GM23248 (cell line): Measurements from ENCODE around the gene CROCC. TPM values are rescaled to one million over a fixed set of nuclear protein-coding genes. Genes with fewer than 3 reads are reported as not detected.
"Not testable (repeated sequence)": the region's sequence is repeated elsewhere in the genome, so short reads cannot be mapped to it uniquely, and the experiment has no call there.

Source experiments
- DNase-seq: peaks from one replicate; pipeline ENCODE4 v3.0.0-alpha.2; 2015
- H2AFZ ChIP-seq: fragments of 200-600 bp; sonication (generic); 2 replicates; pipeline ENCODE4 v1.6.1; 2016; ENCODE audit warnings: antibody characterized with exemption
- H3F3A ChIP-seq: fragments of 200-600 bp; sonication (generic); 2 replicates; pipeline ENCODE4 v1.6.1; 2016; ENCODE audit warnings: mild to moderate bottlenecking, antibody characterized with exemption, mixed run types; ENCODE audit not compliant: insufficient read depth
- H3K27ac ChIP-seq: fragments of 200-600 bp; sonication (generic); 2 replicates; pipeline ENCODE4 v1.5.1; 2016; ENCODE audit warnings: mild to moderate bottlenecking
- H3K27me3 ChIP-seq: fragments of 200-600 bp; sonication (generic); replicated peaks from 2 replicates; pipeline ENCODE4 v1.6.1; 2016; ENCODE audit warnings: mild to moderate bottlenecking; ENCODE audit not compliant: insufficient read depth
- H3K36me3 ChIP-seq: fragments of 200-600 bp; sonication (generic); 2 replicates; pipeline ENCODE4 v1.6.1; 2016; ENCODE audit warnings: low read depth, mild to moderate bottlenecking
- H3K4me1 ChIP-seq: fragments of 200-600 bp; sonication (generic); 2 replicates; pipeline ENCODE4 v1.6.1; 2016; ENCODE audit warnings: mild to moderate bottlenecking; ENCODE audit not compliant: insufficient read depth
- H3K4me2 ChIP-seq: fragments of 200-600 bp; sonication (generic); one replicate; pipeline ENCODE4 v1.6.1; 2016; ENCODE audit warnings: mild to moderate bottlenecking; ENCODE audit not compliant: unreplicated experiment
- H3K4me3 ChIP-seq: fragments of 200-600 bp; sonication (generic); 2 replicates; pipeline ENCODE4 v1.5.1; 2016; ENCODE audit warnings: mild to moderate bottlenecking
- H3K79me2 ChIP-seq: fragments of 200-600 bp; sonication (generic); 2 replicates; pipeline ENCODE4 v1.6.1; 2016; ENCODE audit warnings: mild to moderate bottlenecking; ENCODE audit not compliant: insufficient read depth
- H3K9ac ChIP-seq: fragments of 200-600 bp; sonication (generic); 2 replicates; pipeline ENCODE4 v1.6.1; 2016; ENCODE audit warnings: mild to moderate bottlenecking
- H3K9me2 ChIP-seq: fragments of 200-600 bp; sonication (generic); 2 replicates; pipeline ENCODE4 v1.6.1; 2016; ENCODE audit warnings: mixed run types, mild to moderate bottlenecking, moderate library complexity; ENCODE audit not compliant: insufficient read depth
- H3K9me3 ChIP-seq: fragments of 200-600 bp; sonication (generic); one replicate; pipeline ENCODE4 v1.6.1; 2017; ENCODE audit warnings: low read depth
- H4K20me1 ChIP-seq: fragments of 200-600 bp; sonication (generic); 2 replicates; pipeline ENCODE4 v1.6.0; 2016; ENCODE audit not compliant: insufficient read depth
- EZH2 ChIP-seq: fragments of 200-600 bp; sonication (generic); IDR thresholded peaks from 2 replicates; pipeline ENCODE4 v1.6.1; 2018; ENCODE audit warnings: antibody characterized with exemption, mild to moderate bottlenecking; ENCODE audit not compliant: insufficient read depth, poor library complexity, severe bottlenecking
- EZH2phosphoT487 ChIP-seq: fragments of 200-600 bp; sonication (generic); IDR thresholded peaks from 2 replicates; pipeline ENCODE4 v1.6.1; 2018; ENCODE audit warnings: antibody characterized with exemption, moderate library complexity, mild to moderate bottlenecking, low read depth; ENCODE audit not compliant: insufficient read depth
- WGBS, 2 experiments: methylation state at CpG; one replicate each; pipeline ENCODE4 v1.1.6; 2015 to 2017; ENCODE audit warnings: low lambda C conversion rate in 2 of 2, low coverage in 1 of 2; ENCODE audit errors: missing lambda C conversion rate in 2 of 2; 5-methylcytosine and 5-hydroxymethylcytosine counted together
- in situ Hi-C: fragments of 300-500 bp; cut with MboI; formaldehyde crosslinking; loops from 2 replicates; pipeline ENCODE4 v1.15.0; 2020
- polyA plus RNA-seq: library from polyadenylated mRNA; unstranded; fragments of >200 nt; fragmentation: Nextera tagmentation; extraction: Ambion mirVana; gene quantifications from 2 replicates; pipeline ENCODE4 v1.2.1, GENCODE V29; 2016
- total RNA-seq: library from RNA; depleted of rRNA; stranded (reverse); fragments of >200 nt; shearing (Covaris generic); gene quantifications from 2 replicates; pipeline ENCODE4 v1.2.3, GENCODE V29; 2014

CROCC gene
- total and polyA plus RNA-seq, 2 experiments from 2014 or later = 5.2 to 17.6 TPM

DNA sequence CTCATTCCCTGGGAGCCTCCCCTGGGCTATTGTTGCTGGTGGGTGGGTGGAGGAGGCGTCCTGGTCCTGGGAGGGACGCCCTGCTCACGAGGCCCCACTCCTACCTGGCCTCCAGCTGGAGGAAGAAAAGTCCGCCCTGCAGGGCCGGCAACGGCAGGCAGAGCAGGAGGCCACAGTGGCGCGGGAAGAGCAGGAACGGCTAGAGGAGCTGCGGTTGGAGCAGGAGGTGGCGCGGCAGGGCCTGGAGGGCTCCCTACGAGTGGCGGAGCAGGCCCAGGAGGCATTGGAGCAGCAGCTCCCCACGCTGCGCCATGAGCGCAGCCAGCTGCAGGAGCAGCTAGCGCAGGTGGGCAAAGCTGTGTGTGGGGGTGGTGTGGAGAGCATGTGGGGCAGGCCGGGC is 24.9 kb downstream of the CROCC start:
- H3K4me3 ChIP-seq = no peak overlapping the region
- in situ Hi-C loops = loop anchor here (10.0 kb wide), 1 partner anchor 342 kb away; no protein-coding TSS in a partner anchor
- no peak for TF ChIP-seq EZH2phosphoT487
- TF ChIP-seq EZH2 = no peak
- no peaks in the 10 kb centered on the region for H3K9me3 ChIP-seq
- no peaks in the 10 kb centered on the region for H3K9me2 ChIP-seq
- H4K20me1 ChIP-seq = no peaks in the 10 kb centered on the region
- H2AFZ ChIP-seq = no peak overlapping the region
- H3K4me1 ChIP-seq = peaks cover 5% of the 10 kb centered on the region; the same call in 1 of the 2 replicates
- no peak overlapping the region for H3K9ac ChIP-seq
- WGBS, 2 experiments = 85 to 88% methylated on average over 19 of the region's 19 CpGs
- peaks cover 6% of the 10 kb centered on the region; the same call in 1 of the 2 replicates for H3F3A ChIP-seq
- no peak overlapping the region for H3K27ac ChIP-seq
- no peaks in the 10 kb centered on the region for H3K36me3 ChIP-seq
- H3K27me3 ChIP-seq = no peaks in the 10 kb centered on the region
- DNase-seq = no peak
- no peaks in the 10 kb centered on the region for H3K79me2 ChIP-seq
- H3K4me2 ChIP-seq = no peak overlapping the region

DNA sequence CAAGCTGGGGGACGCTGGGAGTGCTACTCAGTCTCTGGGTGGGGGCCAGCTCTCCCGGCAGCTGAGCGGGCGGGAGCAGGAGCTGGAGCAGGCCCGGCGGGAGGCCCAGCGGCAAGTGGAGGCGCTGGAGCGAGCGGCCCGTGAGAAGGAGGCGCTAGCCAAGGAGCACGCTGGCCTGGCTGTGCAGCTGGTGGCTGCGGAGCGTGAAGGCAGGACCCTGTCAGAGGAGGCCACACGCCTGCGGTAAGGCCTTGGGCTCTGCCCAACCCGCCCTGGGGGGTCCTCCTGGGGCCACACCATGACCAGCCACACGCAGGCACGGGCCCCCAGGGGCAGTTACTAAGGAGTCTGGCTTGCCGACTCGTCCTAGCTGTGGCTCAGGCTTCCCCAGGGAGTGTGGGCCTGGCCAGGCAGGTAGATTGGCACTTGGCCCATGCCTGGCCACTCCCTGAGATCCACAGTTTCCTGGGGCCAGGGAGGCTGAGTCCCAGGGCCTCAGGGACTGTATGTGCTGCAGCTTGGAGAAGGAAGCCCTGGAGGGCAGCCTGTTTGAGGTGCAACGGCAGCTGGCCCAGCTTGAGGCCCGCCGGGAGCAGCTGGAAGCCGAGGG is 26.7 kb downstream of the CROCC start:
- H3K79me2 ChIP-seq, H3K4me3 ChIP-seq, H3F3A ChIP-seq, H3K9me2 ChIP-seq, H3K9me3 ChIP-seq, DNase-seq, H2AFZ ChIP-seq, H4K20me1 ChIP-seq, H3K27ac ChIP-seq, H3K4me2 ChIP-seq, H3K36me3 ChIP-seq, H3K27me3 ChIP-seq, H3K4me1 ChIP-seq, H3K9ac ChIP-seq: not testable (repeated sequence)
- 90 to 91% methylated on average over 26 of the region's 26 CpGs for WGBS, 2 experiments
- in situ Hi-C loops = loop anchor here (10.0 kb wide), 1 partner anchor 344 kb away; no protein-coding TSS in a partner anchor

DNA sequence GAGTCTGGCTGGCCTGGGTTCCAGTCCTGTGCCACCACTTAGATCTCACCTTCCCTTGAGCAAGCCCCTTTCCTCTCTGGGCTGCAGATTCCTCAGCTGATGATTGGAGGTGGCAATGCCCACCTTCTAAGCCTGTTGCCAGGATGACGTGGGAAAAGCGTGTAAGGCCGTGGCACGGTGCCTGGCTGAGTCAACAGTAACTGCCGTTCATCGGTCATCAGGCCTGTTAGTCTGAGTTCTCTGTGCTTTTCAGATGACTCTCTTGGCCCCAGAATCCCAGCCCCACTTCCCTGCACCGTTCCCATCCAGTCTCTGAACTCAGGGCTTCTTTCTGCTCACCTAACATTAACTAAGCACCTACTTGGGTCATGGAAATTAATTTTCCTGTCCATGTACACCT is 27.3 kb downstream of the CROCC start:
- H3K4me1 ChIP-seq, H4K20me1 ChIP-seq, H2AFZ ChIP-seq, H3K9me3 ChIP-seq, H3K27me3 ChIP-seq, H3K4me3 ChIP-seq, H3F3A ChIP-seq, H3K36me3 ChIP-seq, H3K4me2 ChIP-seq, H3K79me2 ChIP-seq, H3K9me2 ChIP-seq: not testable (repeated sequence)
- WGBS, 2 experiments = 11 to 25% methylated on average over 7 of the region's 7 CpGs
- Histone ChIP-seq H3K9ac (peak overlapping the region; percentile 34; the same call in 1 of the 2 replicates), H3K27ac (peak overlapping the region; percentile 53)
- in situ Hi-C loops = loop anchor here (10.0 kb wide), 1 partner anchor 344 kb away; no protein-coding TSS in a partner anchor
- DNase-seq = peak; percentile 93

DNA sequence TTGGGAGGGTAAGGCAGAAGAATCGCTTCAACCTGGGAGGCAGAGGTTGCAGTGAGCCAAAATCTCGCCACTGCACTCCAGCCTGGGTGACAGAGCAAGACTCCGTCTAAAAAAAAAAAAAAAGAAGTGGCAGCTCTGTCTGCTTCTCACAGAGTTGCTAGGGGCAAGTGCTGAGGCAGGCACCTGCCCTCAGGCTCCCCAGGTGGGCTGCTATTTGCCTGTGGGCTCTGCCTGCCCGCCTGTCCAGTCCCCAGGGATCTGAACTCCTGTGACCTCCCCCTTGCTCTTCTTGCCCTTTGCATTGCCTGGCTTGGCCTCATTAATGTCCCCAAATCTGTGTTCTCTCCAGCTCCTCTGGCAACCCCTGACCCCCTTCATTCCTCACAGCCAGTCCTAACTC is 30.6 kb downstream of the CROCC start:
- DNase-seq, H3K4me2 ChIP-seq, H3K27ac ChIP-seq, H3F3A ChIP-seq, H2AFZ ChIP-seq, H4K20me1 ChIP-seq, H3K79me2 ChIP-seq, H3K9me3 ChIP-seq, H3K9me2 ChIP-seq, H3K4me1 ChIP-seq, H3K4me3 ChIP-seq, in situ Hi-C loops, H3K27me3 ChIP-seq, H3K36me3 ChIP-seq, H3K9ac ChIP-seq: not testable (repeated sequence)
- WGBS, 2 experiments = 91 to 99% methylated on average over 4 of the region's 4 CpGs

GRCh38 chr1:16954579-16954978 is 32.8 kb downstream of the CROCC start:
- no peaks in the 10 kb centered on the region for H3K9me2 ChIP-seq
- H3K9me3 ChIP-seq = no peaks in the 10 kb centered on the region
- H3K4me3 ChIP-seq = no peak overlapping the region
- in situ Hi-C loops = no loop called here
- TF ChIP-seq EZH2phosphoT487 (no peak), EZH2 (no peak)
- no peaks in the 10 kb centered on the region for H3K27me3 ChIP-seq
- no peak overlapping the region for H3K4me2 ChIP-seq
- H4K20me1 ChIP-seq = no peaks in the 10 kb centered on the region
- no peaks in the 10 kb centered on the region for H3K4me1 ChIP-seq
- H3K36me3 ChIP-seq = no peaks in the 10 kb centered on the region
- no peaks in the 10 kb centered on the region for H3K79me2 ChIP-seq
- DNase-seq = no peak
- H2AFZ ChIP-seq = no peak overlapping the region
- 97% methylated on average over 18 of the region's 18 CpGs for WGBS, 2 experiments
- no peak overlapping the region for H3K9ac ChIP-seq
- no peak overlapping the region for H3K27ac ChIP-seq
- H3F3A ChIP-seq = peaks cover 3% of the 10 kb centered on the region; the same call in 1 of the 2 replicates
